ENCODE data around the gene STYXL2.

GRCh38 chr1:167065471-167065870, 28.4 kb upstream of the STYXL2 start:
- TF ChIP-seq CTCF (IDR thresholded peaks at IDR 0.05) (no peak), EP300 (IDR thresholded peaks at IDR 0.05) (no peak)
